ENCODE data around the gene ABHD13. TPM values are rescaled to one million over a fixed set of nuclear protein-coding genes. Genes with fewer than 3 reads are reported as not detected.

Gene ABHD13
- total RNA-seq, 1 experiment from 2014 or later: 4.1 TPM

GRCh38 chr13:108274718-108275117 lies 56.5 kb downstream of the ABHD13 start:
- DNase-seq (ENCODE audit: low read depth, low spot score) (no peak), ATAC-seq (no peak)
- Histone ChIP-seq H3K79me2 (ENCODE audit: insufficient read depth, low read length) (no peaks in the 10 kb centered on the region), H3K9ac (ENCODE audit: low read length) (no peak overlapping the region), H3K4me3 (replicated peaks in 1 of 2; ENCODE audit: low read depth in 1 of 2, low read length in 2 of 2) (no peak overlapping the region), H3K27me3 (ENCODE audit: insufficient read depth, low read length) (no peaks in the 10 kb centered on the region; the same call in 1 of the 2 replicates), H3K4me1 (ENCODE audit: control insufficient read depth in 1 of 2, insufficient read depth in 2 of 2, low read length in 2 of 2) (no peaks in the 10 kb centered on the region), H3K27ac (ENCODE audit: low read depth, low read length) (no peak overlapping the region), H3K36me3 (ENCODE audit: control insufficient read depth in 1 of 2, insufficient read depth in 2 of 2, low read length in 2 of 2) (no peaks in the 10 kb centered on the region), H3K4me2 (ENCODE audit: low read length) (no peak overlapping the region), H2AFZ (ENCODE audit: low read depth, low read length, poor library complexity, severe bottlenecking) (no peak overlapping the region), H3K9me3 (ENCODE audit: control insufficient read depth in 1 of 2, insufficient read depth in 1 of 2, low read depth in 1 of 2, low read length in 2 of 2) (no peaks in the 10 kb centered on the region), H4K20me1 (ENCODE audit: insufficient read depth) (no peaks in the 10 kb centered on the region), H3K9me2 (ENCODE audit: insufficient read depth) (no peaks in the 10 kb centered on the region)
- no peak for TF ChIP-seq POLR2A (IDR thresholded peaks at IDR 0.05; ENCODE audit: borderline replicate concordance, extremely low read depth, insufficient read depth, insufficient read length)
- BruUV-seq (replicated peaks): no TSS peak
- POLR2A ChIA-PET: no interaction called here
- intact Hi-C loops (cut with micrococcal nuclease): no loop called here
- RAD21 ChIA-PET (ENCODE audit: low non-redundant PET in 1 of 2, low total read pairs in 2 of 2, uncharacterized antibody in 2 of 2, unreplicated experiment in 2 of 2): no interaction called here
- CTCF ChIA-PET: no interaction called here

- H3K27ac ChIP-seq (ENCODE audit: low read depth, low read length): no peak overlapping the region
These were observed 57.9 kb downstream of the ABHD13 start for GRCh38 chr13:108276060-108276459.

More at GRCh38 chr13:108276060-108276459, 57.9 kb downstream of the ABHD13 start:
- ChIA-PET POLR2A (no interaction called here), RAD21 (ENCODE audit: low non-redundant PET in 1 of 2, low total read pairs in 2 of 2, uncharacterized antibody in 2 of 2, unreplicated experiment in 2 of 2) (no interaction called here), CTCF (no interaction called here)
- Histone ChIP-seq H3K27me3 (ENCODE audit: insufficient read depth, low read length) (no peaks in the 10 kb centered on the region; the same call in 1 of the 2 replicates), H3K9me3 (ENCODE audit: control insufficient read depth in 1 of 2, insufficient read depth in 1 of 2, low read depth in 1 of 2, low read length in 2 of 2) (no peaks in the 10 kb centered on the region), H3K79me2 (ENCODE audit: insufficient read depth, low read length) (no peaks in the 10 kb centered on the region), H3K4me3 (replicated peaks in 1 of 2; ENCODE audit: low read depth in 1 of 2, low read length in 2 of 2) (no peak overlapping the region), H3K4me1 (ENCODE audit: control insufficient read depth in 1 of 2, insufficient read depth in 2 of 2, low read length in 2 of 2) (no peaks in the 10 kb centered on the region), H3K4me2 (ENCODE audit: low read length) (no peak overlapping the region), H3K9me2 (ENCODE audit: insufficient read depth) (no peaks in the 10 kb centered on the region), H3K36me3 (ENCODE audit: control insufficient read depth in 1 of 2, insufficient read depth in 2 of 2, low read length in 2 of 2) (no peaks in the 10 kb centered on the region), H3K9ac (ENCODE audit: low read length) (no peak overlapping the region), H4K20me1 (ENCODE audit: insufficient read depth) (no peaks in the 10 kb centered on the region), H2AFZ (ENCODE audit: low read depth, low read length, poor library complexity, severe bottlenecking) (no peak overlapping the region)
- ATAC-seq: no peak
- no peak for TF ChIP-seq MAX (IDR thresholded peaks at IDR 0.05)
- TF ChIP-seq EZH2phosphoT487 (IDR thresholded peaks at IDR 0.05; ENCODE audit: borderline replicate concordance): no peak
- TF ChIP-seq SIN3A (IDR thresholded peaks at IDR 0.05; ENCODE audit: low read depth): no peak
- no peak for TF ChIP-seq ELF1 (IDR thresholded peaks at IDR 0.05; ENCODE audit: borderline replicate concordance, low read depth)
- no peak for TF ChIP-seq RAD21 (IDR thresholded peaks at IDR 0.05; ENCODE audit: low read depth)
- no peak for TF ChIP-seq JUND (IDR thresholded peaks at IDR 0.05)
- no peak for TF ChIP-seq EZH2 (IDR thresholded peaks at IDR 0.05)
- TF ChIP-seq ATF3 (IDR thresholded peaks at IDR 0.05): no peak
- TF ChIP-seq CEBPB (IDR thresholded peaks at IDR 0.05; ENCODE audit: low read depth): no peak
- no peak for TF ChIP-seq ZBTB33 (IDR thresholded peaks at IDR 0.05; ENCODE audit: extremely low read depth, insufficient replicate concordance, low read length)
- TF ChIP-seq SRF (IDR thresholded peaks at IDR 0.05; ENCODE audit: low read depth): no peak
- no peak for TF ChIP-seq ZNF274 (IDR thresholded peaks at IDR 0.05; ENCODE audit: low read depth, low read length)
- no peak for TF ChIP-seq TCF7L2 (IDR thresholded peaks at IDR 0.05; ENCODE audit: borderline replicate concordance, extremely low read depth, insufficient read depth, insufficient read length)
- no peak for TF ChIP-seq FOSL1 (IDR thresholded peaks at IDR 0.05; ENCODE audit: low read depth)
- no peak for DNase-seq (ENCODE audit: low read depth, low spot score)
- no TSS peak for BruUV-seq (replicated peaks)
- intact Hi-C loops (cut with micrococcal nuclease): no loop called here

All from HCT116 (cell line).